Measurements from ENCODE around the gene CSNK1D. TPM values are rescaled to one million over a fixed set of nuclear protein-coding genes. Genes with fewer than 3 reads are reported as not detected.

CSNK1D gene
- total and polyA plus RNA-seq, 2 experiments from 2014 or later, result 55.3 to 66.4 TPM

DNA sequence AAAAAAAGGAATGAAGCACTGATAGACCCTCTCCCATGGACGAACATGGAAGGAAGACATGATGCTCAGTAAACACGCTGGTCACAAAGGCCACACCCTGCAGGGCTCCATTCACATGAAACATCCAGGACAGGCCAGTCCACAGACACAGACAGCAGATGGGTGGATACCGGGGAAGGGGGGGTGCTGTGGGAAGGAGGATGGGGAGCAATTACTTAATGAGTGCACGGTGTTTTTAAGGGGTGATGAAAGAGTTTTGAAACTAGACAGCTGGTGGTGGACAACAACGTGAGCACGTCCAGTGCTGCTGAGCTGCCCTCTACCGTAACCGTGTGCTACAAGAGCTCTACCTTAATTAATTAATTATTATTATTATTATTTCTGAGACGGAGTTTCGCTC lies 50.7 kb downstream of the CSNK1D start:
- Histone ChIP-seq H3K4me1 (ENCODE audit: insufficient read depth) (no peaks in the 10 kb centered on the region), H3K27ac (ENCODE audit: low read depth) (no peak overlapping the region), H3K36me3 (ENCODE audit: insufficient read depth) (no peaks in the 10 kb centered on the region), H3F3A (replicated peaks; ENCODE audit: low read depth) (no peaks in the 10 kb centered on the region), H3K4me3 (no peak overlapping the region), H3K27me3 (ENCODE audit: insufficient read depth) (peaks cover 15% of the 10 kb centered on the region), H2AFZ (no peak overlapping the region), H4K20me1 (replicated peaks; ENCODE audit: insufficient read depth) (no peaks in the 10 kb centered on the region), H3K79me2 (replicated peaks; ENCODE audit: insufficient read depth) (no peaks in the 10 kb centered on the region), H3K4me2 (no peak overlapping the region), H3K9me2 (ENCODE audit: insufficient read depth) (no peaks in the 10 kb centered on the region)
- DNase-seq (ENCODE audit: low spot score) (no peak), ATAC-seq (no peak)
- no peak overlapping the region for H3K27ac Mint-ChIP-seq
- H3K4me1 Mint-ChIP-seq, result no peaks in the 10 kb centered on the region; the same call in 2 of the 3 replicates
- peaks cover 21% of the 10 kb centered on the region for H3K27me3 Mint-ChIP-seq (ENCODE audit: insufficient read depth, low read depth, poor library complexity)
- TF ChIP-seq JUNB (IDR thresholded peaks at IDR 0.05; ENCODE audit: unreplicated experiment), result no peak
- no peak for TF ChIP-seq POLR2AphosphoS5 (IDR thresholded peaks at IDR 0.05; ENCODE audit: low read depth)
- TF ChIP-seq NANOG (IDR thresholded peaks at IDR 0.05; ENCODE audit: borderline replicate concordance), result no peak
- TF ChIP-seq, protein P1, sequence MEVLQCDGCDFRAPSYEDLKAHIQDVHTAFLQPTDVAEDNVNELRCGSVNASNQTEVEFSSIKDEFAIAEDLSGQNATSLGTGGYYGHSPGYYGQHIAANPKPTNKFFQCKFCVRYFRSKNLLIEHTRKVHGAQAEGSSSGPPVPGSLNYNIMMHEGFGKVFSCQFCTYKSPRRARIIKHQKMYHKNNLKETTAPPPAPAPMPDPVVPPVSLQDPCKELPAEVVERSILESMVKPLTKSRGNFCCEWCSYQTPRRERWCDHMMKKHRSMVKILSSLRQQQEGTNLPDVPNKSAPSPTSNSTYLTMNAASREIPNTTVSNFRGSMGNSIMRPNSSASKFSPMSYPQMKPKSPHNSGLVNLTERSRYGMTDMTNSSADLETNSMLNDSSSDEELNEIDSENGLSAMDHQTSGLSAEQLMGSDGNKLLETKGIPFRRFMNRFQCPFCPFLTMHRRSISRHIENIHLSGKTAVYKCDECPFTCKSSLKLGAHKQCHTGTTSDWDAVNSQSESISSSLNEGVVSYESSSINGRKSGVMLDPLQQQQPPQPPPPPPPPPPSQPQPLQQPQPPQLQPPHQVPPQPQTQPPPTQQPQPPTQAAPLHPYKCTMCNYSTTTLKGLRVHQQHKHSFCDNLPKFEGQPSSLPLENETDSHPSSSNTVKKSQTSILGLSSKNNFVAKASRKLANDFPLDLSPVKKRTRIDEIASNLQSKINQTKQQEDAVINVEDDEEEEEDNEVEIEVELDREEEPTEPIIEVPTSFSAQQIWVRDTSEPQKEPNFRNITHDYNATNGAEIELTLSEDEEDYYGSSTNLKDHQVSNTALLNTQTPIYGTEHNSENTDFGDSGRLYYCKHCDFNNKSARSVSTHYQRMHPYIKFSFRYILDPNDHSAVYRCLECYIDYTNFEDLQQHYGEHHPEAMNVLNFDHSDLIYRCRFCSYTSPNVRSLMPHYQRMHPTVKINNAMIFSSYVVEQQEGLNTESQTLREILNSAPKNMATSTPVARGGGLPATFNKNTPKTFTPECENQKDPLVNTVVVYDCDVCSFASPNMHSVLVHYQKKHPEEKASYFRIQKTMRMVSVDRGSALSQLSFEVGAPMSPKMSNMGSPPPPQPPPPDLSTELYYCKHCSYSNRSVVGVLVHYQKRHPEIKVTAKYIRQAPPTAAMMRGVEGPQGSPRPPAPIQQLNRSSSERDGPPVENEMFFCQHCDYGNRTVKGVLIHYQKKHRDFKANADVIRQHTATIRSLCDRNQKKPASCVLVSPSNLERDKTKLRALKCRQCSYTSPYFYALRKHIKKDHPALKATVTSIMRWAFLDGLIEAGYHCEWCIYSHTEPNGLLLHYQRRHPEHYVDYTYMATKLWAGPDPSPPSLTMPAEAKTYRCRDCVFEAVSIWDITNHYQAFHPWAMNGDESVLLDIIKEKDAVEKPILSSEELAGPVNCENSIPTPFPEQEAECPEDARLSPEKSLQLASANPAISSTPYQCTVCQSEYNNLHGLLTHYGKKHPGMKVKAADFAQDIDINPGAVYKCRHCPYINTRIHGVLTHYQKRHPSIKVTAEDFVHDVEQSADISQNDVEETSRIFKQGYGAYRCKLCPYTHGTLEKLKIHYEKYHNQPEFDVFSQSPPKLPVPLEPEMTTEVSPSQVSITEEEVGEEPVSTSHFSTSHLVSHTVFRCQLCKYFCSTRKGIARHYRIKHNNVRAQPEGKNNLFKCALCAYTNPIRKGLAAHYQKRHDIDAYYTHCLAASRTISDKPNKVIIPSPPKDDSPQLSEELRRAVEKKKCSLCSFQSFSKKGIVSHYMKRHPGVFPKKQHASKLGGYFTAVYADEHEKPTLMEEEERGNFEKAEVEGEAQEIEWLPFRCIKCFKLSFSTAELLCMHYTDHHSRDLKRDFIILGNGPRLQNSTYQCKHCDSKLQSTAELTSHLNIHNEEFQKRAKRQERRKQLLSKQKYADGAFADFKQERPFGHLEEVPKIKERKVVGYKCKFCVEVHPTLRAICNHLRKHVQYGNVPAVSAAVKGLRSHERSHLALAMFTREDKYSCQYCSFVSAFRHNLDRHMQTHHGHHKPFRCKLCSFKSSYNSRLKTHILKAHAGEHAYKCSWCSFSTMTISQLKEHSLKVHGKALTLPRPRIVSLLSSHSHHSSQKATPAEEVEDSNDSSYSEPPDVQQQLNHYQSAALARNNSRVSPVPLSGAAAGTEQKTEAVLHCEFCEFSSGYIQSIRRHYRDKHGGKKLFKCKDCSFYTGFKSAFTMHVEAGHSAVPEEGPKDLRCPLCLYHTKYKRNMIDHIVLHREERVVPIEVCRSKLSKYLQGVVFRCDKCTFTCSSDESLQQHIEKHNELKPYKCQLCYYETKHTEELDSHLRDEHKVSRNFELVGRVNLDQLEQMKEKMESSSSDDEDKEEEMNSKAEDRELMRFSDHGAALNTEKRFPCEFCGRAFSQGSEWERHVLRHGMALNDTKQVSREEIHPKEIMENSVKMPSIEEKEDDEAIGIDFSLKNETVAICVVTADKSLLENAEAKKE (CRISPR knock-in tag; IDR thresholded peaks at IDR 0.05), result no peak
- no peak for TF ChIP-seq ZNF114 (CRISPR knock-in tag; IDR thresholded peaks at IDR 0.05)
- no peak for TF ChIP-seq STAT1 (IDR thresholded peaks at IDR 0.05; ENCODE audit: unreplicated experiment)
- TF ChIP-seq, protein P2, sequence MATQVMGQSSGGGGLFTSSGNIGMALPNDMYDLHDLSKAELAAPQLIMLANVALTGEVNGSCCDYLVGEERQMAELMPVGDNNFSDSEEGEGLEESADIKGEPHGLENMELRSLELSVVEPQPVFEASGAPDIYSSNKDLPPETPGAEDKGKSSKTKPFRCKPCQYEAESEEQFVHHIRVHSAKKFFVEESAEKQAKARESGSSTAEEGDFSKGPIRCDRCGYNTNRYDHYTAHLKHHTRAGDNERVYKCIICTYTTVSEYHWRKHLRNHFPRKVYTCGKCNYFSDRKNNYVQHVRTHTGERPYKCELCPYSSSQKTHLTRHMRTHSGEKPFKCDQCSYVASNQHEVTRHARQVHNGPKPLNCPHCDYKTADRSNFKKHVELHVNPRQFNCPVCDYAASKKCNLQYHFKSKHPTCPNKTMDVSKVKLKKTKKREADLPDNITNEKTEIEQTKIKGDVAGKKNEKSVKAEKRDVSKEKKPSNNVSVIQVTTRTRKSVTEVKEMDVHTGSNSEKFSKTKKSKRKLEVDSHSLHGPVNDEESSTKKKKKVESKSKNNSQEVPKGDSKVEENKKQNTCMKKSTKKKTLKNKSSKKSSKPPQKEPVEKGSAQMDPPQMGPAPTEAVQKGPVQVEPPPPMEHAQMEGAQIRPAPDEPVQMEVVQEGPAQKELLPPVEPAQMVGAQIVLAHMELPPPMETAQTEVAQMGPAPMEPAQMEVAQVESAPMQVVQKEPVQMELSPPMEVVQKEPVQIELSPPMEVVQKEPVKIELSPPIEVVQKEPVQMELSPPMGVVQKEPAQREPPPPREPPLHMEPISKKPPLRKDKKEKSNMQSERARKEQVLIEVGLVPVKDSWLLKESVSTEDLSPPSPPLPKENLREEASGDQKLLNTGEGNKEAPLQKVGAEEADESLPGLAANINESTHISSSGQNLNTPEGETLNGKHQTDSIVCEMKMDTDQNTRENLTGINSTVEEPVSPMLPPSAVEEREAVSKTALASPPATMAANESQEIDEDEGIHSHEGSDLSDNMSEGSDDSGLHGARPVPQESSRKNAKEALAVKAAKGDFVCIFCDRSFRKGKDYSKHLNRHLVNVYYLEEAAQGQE (IDR thresholded peaks at IDR 0.05; ENCODE audit: unreplicated experiment), result no peak
- no peak for TF ChIP-seq EZH2 (IDR thresholded peaks at IDR 0.05; ENCODE audit: low read depth, unreplicated experiment)
- TF ChIP-seq EZH2phosphoT487 (IDR thresholded peaks at IDR 0.05; ENCODE audit: unreplicated experiment), result no peak
- TF ChIP-seq, protein P3, sequence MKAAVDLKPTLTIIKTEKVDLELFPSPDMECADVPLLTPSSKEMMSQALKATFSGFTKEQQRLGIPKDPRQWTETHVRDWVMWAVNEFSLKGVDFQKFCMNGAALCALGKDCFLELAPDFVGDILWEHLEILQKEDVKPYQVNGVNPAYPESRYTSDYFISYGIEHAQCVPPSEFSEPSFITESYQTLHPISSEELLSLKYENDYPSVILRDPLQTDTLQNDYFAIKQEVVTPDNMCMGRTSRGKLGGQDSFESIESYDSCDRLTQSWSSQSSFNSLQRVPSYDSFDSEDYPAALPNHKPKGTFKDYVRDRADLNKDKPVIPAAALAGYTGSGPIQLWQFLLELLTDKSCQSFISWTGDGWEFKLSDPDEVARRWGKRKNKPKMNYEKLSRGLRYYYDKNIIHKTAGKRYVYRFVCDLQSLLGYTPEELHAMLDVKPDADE (IDR thresholded peaks at IDR 0.05), result no peak
- TF ChIP-seq, protein P4, sequence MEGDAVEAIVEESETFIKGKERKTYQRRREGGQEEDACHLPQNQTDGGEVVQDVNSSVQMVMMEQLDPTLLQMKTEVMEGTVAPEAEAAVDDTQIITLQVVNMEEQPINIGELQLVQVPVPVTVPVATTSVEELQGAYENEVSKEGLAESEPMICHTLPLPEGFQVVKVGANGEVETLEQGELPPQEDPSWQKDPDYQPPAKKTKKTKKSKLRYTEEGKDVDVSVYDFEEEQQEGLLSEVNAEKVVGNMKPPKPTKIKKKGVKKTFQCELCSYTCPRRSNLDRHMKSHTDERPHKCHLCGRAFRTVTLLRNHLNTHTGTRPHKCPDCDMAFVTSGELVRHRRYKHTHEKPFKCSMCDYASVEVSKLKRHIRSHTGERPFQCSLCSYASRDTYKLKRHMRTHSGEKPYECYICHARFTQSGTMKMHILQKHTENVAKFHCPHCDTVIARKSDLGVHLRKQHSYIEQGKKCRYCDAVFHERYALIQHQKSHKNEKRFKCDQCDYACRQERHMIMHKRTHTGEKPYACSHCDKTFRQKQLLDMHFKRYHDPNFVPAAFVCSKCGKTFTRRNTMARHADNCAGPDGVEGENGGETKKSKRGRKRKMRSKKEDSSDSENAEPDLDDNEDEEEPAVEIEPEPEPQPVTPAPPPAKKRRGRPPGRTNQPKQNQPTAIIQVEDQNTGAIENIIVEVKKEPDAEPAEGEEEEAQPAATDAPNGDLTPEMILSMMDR (conservative IDR thresholded peaks at IDR 0.05; ENCODE audit: low read depth in 2 of 2), result no peak
- TF ChIP-seq CREB1 (CRISPR knock-in tag; IDR thresholded peaks at IDR 0.05; ENCODE audit: low read depth), result no peak
- no peak for TF ChIP-seq ZNF331 (CRISPR knock-in tag; IDR thresholded peaks at IDR 0.05; ENCODE audit: low read depth)
- no peaks in the 10 kb centered on the region for H3K36me3 Mint-ChIP-seq (ENCODE audit: low read depth)
- no peak overlapping the region for H3K4me3 Mint-ChIP-seq
- H3K9me3 Mint-ChIP-seq, result peaks cover 2% of the 10 kb centered on the region; the same call in 1 of the 3 replicates
